IPS-18a (cell line): ENCODE results near the gene S100A14.

Experiments
- H3K27ac ChIP-seq: one replicate; pipeline ENCODE4 v1.5.1; 2013; ENCODE audit warnings: low read length
- H3K27me3 ChIP-seq: one replicate; pipeline ENCODE4 v1.6.1; 2013; ENCODE audit warnings: mild to moderate bottlenecking, low read length; ENCODE audit not compliant: control insufficient read depth, insufficient read depth
- H3K36me3 ChIP-seq: one replicate; pipeline ENCODE4 v1.6.1; 2013; ENCODE audit warnings: low read depth, low read length; ENCODE audit not compliant: control insufficient read depth
- H3K4me1 ChIP-seq: one replicate; pipeline ENCODE4 v1.6.1; 2013; ENCODE audit warnings: low read depth, low read length; ENCODE audit not compliant: control insufficient read depth
- H3K4me3 ChIP-seq: one replicate; pipeline ENCODE4 v1.5.1; 2013; ENCODE audit warnings: low read length
- H3K9ac ChIP-seq: one replicate; pipeline ENCODE4 v1.6.1; 2013; ENCODE audit warnings: mild to moderate bottlenecking, low read length, moderate library complexity
- H3K9me3 ChIP-seq: one replicate; pipeline ENCODE4 v1.6.1; 2013; ENCODE audit warnings: low read depth, low read length; ENCODE audit not compliant: control insufficient read depth

Gene S100A14

GRCh38 chr1:153616144-153616916 lies at the start of gene S100A14:
Gene S100A14, minus strand, starts transcription at chr1:153616325. Its CDS starts 467 bp downstream, at chr1:153615858.
- Histone ChIP-seq H3K4me3 (no peak within 1 kb of the TSS), H3K9ac (no peak within 1 kb of the TSS)

GRCh38 chr1:153663211-153663610 lies 47.1 kb upstream of the S100A14 start:
- peaks cover 74% of the 10 kb centered on the region for H3K36me3 ChIP-seq
- H3K27me3 ChIP-seq: no peaks in the 10 kb centered on the region
- no peaks in the 10 kb centered on the region for H3K9me3 ChIP-seq
- H3K4me3 ChIP-seq: no peak overlapping the region
- no peak overlapping the region for H3K9ac ChIP-seq
- H3K4me1 ChIP-seq: peaks cover 3% of the 10 kb centered on the region
- H3K27ac ChIP-seq: no peak overlapping the region

More at GRCh38 chr1:153616144-153616916, at the start of gene S100A14:
- Histone ChIP-seq H3K27me3 (no peaks in the 10 kb centered on the region), H3K36me3 (peaks cover 5% of the 10 kb centered on the region), H3K9me3 (no peaks in the 10 kb centered on the region), H3K4me1 (peaks cover 14% of the 10 kb centered on the region), H3K27ac (no peak within 1 kb of the TSS)

GRCh38 chr1:153662269-153662668 lies 46.1 kb upstream of the S100A14 start:
- Histone ChIP-seq H3K9me3 (no peaks in the 10 kb centered on the region), H3K4me1 (peaks cover 3% of the 10 kb centered on the region), H3K27ac (no peak overlapping the region), H3K9ac (no peak overlapping the region), H3K4me3 (no peak overlapping the region), H3K27me3 (no peaks in the 10 kb centered on the region), H3K36me3 (peaks cover 64% of the 10 kb centered on the region)

- H3K9ac ChIP-seq: no peak overlapping the region
- no peaks in the 10 kb centered on the region for H3K27me3 ChIP-seq
- H3K4me1 ChIP-seq: peaks cover 3% of the 10 kb centered on the region
- H3K36me3 ChIP-seq: peaks cover 54% of the 10 kb centered on the region
- H3K4me3 ChIP-seq: no peak overlapping the region
- H3K27ac ChIP-seq: no peak overlapping the region
- no peaks in the 10 kb centered on the region for H3K9me3 ChIP-seq
Observed at GRCh38 chr1:153661111-153661708, 45.1 kb upstream of the S100A14 start.

GRCh38 chr1:153659656-153660055 lies 43.5 kb upstream of the S100A14 start:
- Histone ChIP-seq H3K27me3 (no peaks in the 10 kb centered on the region), H3K4me1 (peaks cover 3% of the 10 kb centered on the region), H3K4me3 (peak overlapping the region; percentile 93), H3K9ac (no peak overlapping the region), H3K36me3 (peaks cover 38% of the 10 kb centered on the region), H3K27ac (no peak overlapping the region), H3K9me3 (no peaks in the 10 kb centered on the region)

GRCh38 chr1:153659175-153659534 lies 43.0 kb upstream of the S100A14 start:
- Histone ChIP-seq H3K27me3 (no peaks in the 10 kb centered on the region), H3K36me3 (peaks cover 33% of the 10 kb centered on the region), H3K9ac (peak overlapping the region; percentile 81), H3K27ac (peak overlapping the region; percentile 50), H3K9me3 (no peaks in the 10 kb centered on the region), H3K4me1 (peaks cover 3% of the 10 kb centered on the region), H3K4me3 (peak overlapping the region; percentile 93)

- Histone ChIP-seq H3K4me3 (peak within 1 kb of the TSS; percentile 93), H3K27me3 (no peaks in the 10 kb centered on the region), H3K36me3 (peaks cover 27% of the 10 kb centered on the region), H3K27ac (peak within 1 kb of the TSS; percentile 50), H3K9me3 (no peaks in the 10 kb centered on the region), H3K4me1 (peaks cover 3% of the 10 kb centered on the region), H3K9ac (peak within 1 kb of the TSS; percentile 81)
Observed at GRCh38 chr1:153658400-153659174, 42.5 kb upstream of the S100A14 start, which contains the start of gene SNAPIN. Gene SNAPIN, plus strand, starts transcription at chr1:153658703. Its CDS starts 41 bp downstream, at chr1:153658744.

GRCh38 chr1:153655333-153655732 lies 39.2 kb upstream of the S100A14 start:
- H3K4me1 ChIP-seq: peaks cover 3% of the 10 kb centered on the region
- no peak overlapping the region for H3K9ac ChIP-seq
- H3K4me3 ChIP-seq: no peak overlapping the region

GRCh38 chr1:153652805-153653500 lies 36.8 kb upstream of the S100A14 start:
- Histone ChIP-seq H3K27me3 (no peaks in the 10 kb centered on the region), H3K9ac (no peak overlapping the region), H3K27ac (no peak overlapping the region), H3K9me3 (no peaks in the 10 kb centered on the region), H3K36me3 (no peaks in the 10 kb centered on the region), H3K4me3 (no peak overlapping the region), H3K4me1 (no peaks in the 10 kb centered on the region)

More at GRCh38 chr1:153655333-153655732, 39.2 kb upstream of the S100A14 start:
- Histone ChIP-seq H3K36me3 (no peaks in the 10 kb centered on the region), H3K27ac (no peak overlapping the region), H3K9me3 (no peaks in the 10 kb centered on the region), H3K27me3 (no peaks in the 10 kb centered on the region)

GRCh38 chr1:153651771-153652170 lies 35.6 kb upstream of the S100A14 start:
- no peaks in the 10 kb centered on the region for H3K27me3 ChIP-seq
- H3K9me3 ChIP-seq: no peaks in the 10 kb centered on the region
- H3K9ac ChIP-seq: no peak overlapping the region
- H3K36me3 ChIP-seq: no peaks in the 10 kb centered on the region
- H3K27ac ChIP-seq: no peak overlapping the region
- H3K4me1 ChIP-seq: no peaks in the 10 kb centered on the region
- H3K4me3 ChIP-seq: no peak overlapping the region

- Histone ChIP-seq H3K4me1 (no peaks in the 10 kb centered on the region), H3K27me3 (no peaks in the 10 kb centered on the region)
Observed at GRCh38 chr1:153649863-153650235, 33.7 kb upstream of the S100A14 start.

More at GRCh38 chr1:153649863-153650235, 33.7 kb upstream of the S100A14 start:
- Histone ChIP-seq H3K9me3 (no peaks in the 10 kb centered on the region), H3K27ac (no peak overlapping the region), H3K9ac (no peak overlapping the region), H3K36me3 (peaks cover 17% of the 10 kb centered on the region), H3K4me3 (no peak overlapping the region)
